A673 (cell line): ENCODE data around the gene IL25.

Experiments
- EZH2 ChIP-seq: fragments of 200-600 bp; sonication (generic); IDR thresholded peaks from 2 replicates; pipeline ENCODE4 v1.6.1; 2017; ENCODE audit warnings: borderline replicate concordance, low read depth, mild to moderate bottlenecking, mixed read lengths, antibody characterized with exemption, low read length; ENCODE audit not compliant: poor library complexity, severe bottlenecking
- TF ChIP-seq, protein P1 (sequence below): fragments of 300-800, 200-600 bp; sonication (generic); conservative IDR thresholded peaks from 2 replicates; pipeline ENCODE4 v1.5.1; 2017; ENCODE audit warnings: low read depth, mild to moderate bottlenecking, antibody characterized with exemption, low read length, moderate library complexity, mixed read lengths

DNA sequence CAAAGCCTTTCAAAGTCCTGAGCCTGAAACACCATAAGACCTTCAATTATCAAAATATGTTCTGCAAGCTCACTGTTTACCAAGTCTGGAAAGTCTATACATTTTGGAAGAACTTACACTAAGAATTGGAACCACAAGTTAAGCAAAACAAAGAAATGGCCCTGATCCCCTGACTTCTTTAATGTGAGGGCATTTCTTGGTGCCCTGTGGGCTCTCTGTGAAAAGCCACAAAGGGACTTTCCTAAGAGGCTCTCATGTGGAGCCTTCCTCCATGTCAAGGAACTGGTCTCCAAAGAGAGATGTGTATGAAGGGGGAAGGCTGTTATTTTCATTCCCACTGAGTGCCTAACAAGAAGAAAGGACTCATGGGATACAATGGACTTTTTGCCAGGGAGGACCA lies 49.0 kb downstream of the IL25 start:
- TF ChIP-seq, protein P1, sequence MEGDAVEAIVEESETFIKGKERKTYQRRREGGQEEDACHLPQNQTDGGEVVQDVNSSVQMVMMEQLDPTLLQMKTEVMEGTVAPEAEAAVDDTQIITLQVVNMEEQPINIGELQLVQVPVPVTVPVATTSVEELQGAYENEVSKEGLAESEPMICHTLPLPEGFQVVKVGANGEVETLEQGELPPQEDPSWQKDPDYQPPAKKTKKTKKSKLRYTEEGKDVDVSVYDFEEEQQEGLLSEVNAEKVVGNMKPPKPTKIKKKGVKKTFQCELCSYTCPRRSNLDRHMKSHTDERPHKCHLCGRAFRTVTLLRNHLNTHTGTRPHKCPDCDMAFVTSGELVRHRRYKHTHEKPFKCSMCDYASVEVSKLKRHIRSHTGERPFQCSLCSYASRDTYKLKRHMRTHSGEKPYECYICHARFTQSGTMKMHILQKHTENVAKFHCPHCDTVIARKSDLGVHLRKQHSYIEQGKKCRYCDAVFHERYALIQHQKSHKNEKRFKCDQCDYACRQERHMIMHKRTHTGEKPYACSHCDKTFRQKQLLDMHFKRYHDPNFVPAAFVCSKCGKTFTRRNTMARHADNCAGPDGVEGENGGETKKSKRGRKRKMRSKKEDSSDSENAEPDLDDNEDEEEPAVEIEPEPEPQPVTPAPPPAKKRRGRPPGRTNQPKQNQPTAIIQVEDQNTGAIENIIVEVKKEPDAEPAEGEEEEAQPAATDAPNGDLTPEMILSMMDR = no peak
- no peak for TF ChIP-seq EZH2
